Myocyte (in vitro differentiated cells): Measurements from ENCODE around the gene ZSWIM3. TPM values are rescaled to one million over a fixed set of nuclear protein-coding genes. Genes with fewer than 3 reads are reported as not detected.
A peak's percentile ranks its signal among the peaks of the same experiment; 100 is the strongest.
"Not testable (repeated sequence)": the region's sequence is repeated elsewhere in the genome, so short reads cannot be mapped to it uniquely, and the experiment has no call there.

Source experiments
- DNase-seq: peaks from one replicate; pipeline ENCODE4 v3.0.0-alpha.2; 2012; ENCODE audit warnings: low read depth
- total RNA-seq: library from RNA; depleted of rRNA; stranded (reverse); fragments of >200 nt; gene quantifications from 2 replicates; pipeline ENCODE4 v1.2.3, GENCODE V29; 2014

Gene ZSWIM3
- total RNA-seq, 1 donor from 2014 or later: 4.5 TPM

DNA sequence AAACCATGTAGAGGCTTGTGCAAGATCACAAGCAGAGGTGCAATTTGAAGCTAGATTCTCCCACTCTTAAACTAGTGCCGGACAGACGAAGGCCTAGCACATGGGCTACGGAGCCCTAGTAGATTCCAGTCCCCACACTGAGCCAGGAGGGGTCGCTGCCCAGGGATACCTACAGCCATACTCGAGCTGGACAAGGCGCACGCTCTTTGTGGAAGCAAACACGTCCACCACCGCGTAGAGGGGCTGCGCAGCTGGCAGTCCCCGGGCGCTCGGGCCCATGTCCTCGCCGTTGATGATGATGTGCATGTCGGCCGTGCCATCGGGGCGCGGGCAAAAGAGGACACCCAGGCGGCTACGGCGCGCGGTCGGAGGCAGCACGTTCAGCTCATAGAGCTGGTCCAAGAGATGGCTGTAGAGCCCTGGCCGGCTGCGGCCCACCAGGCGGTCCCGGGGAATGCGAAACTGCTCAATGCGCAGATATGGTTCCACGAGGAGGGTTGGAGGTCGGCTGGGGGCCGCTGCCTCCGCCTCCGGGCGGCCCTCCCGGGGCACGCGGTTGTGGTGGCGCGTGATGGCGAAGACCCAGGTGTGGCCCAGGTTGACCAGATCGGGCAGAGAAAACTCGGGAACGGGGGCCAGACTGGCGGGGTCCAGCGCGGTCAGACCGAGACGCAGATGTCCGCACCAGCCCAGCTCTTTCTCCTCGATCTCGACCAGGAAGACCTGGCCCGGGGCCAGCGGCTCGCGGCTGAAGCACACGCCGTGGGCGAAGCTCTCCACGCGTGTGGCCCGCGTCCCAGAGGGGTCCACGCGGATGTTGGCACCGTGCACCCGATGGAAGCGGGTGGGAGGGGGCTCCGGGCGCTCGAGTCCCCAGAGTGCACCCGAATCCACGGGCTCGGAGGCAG is 32.9 kb downstream of the ZSWIM3 start:
- peak; percentile 91 for DNase-seq

DNA sequence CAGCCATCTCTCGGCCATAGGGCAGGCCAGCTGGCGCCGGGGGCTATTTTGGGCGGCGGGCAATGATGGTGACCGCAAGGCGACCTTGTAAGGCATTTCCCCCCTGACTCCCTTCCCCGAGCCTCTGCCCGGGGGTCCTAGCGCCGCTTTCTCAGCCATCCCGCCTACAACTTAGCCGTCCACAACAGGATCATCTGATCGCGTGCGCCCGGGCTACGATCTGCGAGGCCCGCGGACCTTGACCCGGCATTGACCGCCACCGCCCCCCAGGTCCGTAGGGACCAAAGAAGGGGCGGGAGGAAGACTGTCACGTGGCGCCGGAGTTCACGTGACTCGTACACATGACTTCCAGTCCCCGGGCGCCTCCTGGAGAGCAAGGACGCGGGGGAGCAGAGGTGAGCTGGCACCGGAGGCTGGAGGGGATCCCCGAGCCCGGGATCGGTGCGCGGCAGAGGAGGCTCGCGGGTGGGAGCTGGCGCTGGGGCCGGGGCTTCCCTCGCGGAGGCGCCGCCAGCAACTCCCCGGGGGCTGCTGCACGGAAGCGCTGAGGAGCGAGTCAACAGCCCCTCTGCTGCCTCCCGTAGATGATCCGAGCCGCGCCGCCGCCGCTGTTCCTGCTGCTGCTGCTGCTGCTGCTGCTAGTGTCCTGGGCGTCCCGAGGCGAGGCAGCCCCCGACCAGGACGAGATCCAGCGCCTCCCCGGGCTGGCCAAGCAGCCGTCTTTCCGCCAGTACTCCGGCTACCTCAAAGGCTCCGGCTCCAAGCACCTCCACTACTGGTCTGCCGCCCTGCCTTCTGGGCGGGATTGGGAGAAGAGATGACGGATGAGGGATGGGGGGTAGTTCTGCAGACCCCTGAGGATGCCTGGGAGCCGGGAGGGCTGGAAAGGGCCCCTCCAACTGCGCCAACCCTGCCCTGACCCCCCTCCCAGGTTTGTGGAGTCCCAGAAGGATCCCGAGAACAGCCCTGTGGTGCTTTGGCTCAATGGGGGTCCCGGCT is 33.9 kb downstream of the ZSWIM3 start, which contains the start of the genes CTSA and NEURL2:
Gene CTSA (plus strand): TSS at position 351 of the 999 bp plus-strand sequence. CDS start 234 bp downstream, at position 585.
Gene NEURL2 (minus strand): TSS at position 224 of the 999 bp plus-strand sequence. CDS start 217 bp downstream, at position 7.
- DNase-seq: peak; percentile 98

DNA sequence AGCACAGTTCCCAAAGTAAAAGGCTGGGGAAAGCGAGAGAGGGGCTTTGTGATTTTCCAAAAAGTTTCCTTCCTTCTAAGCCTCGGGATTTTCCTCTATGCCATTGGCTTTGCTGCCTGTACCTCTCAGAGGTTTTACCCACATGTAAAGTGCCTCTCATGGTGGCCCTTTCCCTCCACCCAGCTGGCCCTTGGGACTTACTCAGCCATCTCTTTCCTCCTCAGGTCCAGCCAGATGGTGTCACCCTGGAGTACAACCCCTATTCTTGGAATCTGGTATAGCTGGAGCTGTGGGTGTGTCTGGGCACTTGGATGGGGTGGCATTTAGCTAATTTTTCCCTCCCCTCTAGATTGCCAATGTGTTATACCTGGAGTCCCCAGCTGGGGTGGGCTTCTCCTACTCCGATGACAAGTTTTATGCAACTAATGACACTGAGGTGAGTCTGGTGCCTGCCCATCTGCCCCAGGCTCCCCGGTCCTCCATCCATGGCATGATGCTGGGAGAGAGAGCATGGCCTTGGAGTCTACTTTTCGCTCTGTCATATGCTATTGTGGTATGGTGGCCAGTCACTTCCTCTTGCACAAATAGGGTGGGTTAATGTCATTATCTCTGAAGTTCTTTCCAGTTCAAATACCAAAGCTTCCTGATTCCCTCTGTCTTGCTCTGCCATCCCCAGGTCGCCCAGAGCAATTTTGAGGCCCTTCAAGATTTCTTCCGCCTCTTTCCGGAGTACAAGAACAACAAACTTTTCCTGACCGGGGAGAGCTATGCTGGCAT is 34.8 kb downstream of the ZSWIM3 start:
- peak; percentile 49 for DNase-seq

DNA sequence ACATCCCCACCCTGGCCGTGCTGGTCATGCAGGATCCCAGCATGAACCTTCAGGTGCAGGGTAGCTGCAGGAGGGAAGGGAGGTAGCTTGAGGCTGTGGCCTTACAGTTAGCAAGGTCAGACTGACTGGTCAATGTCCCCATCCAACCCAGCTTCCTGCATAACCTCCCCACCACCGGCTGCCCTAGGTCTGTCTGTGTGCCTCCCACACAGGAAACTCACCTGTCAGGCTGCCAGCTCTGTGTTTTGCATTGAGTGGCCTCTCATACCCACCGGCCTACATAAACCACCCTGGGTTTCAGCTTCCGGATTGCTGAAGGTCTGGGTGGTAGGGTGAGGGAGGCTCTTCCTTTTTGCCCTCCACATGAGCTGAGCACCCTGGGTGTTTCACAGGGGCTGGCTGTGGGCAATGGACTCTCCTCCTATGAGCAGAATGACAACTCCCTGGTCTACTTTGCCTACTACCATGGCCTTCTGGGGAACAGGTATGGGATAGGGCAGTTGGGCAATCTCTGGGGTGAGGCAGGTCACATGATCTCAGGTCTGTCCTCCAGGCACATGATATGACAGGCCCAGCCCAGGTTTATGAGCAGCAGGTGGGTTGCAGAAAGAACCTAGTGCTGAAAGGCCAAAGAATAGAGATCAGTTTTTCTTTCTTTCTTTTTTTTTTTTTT is 35.5 kb downstream of the ZSWIM3 start:
- DNase-seq: no peak

DNA sequence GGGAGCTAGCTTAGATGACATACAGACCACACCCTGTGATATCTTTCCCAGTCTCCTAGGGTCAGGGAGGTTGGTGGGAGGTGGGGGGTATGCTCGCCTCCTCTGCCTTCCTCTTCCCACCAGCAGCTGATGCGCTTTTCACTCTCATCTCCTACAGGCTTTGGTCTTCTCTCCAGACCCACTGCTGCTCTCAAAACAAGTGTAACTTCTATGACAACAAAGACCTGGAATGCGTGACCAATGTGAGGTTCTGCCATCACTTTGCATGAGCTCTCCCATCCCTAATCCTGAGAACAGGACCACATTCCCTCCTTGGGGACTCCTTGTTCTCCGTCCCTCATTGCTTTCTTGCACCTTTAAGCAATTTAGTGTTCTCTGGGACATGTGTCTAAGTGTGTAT is 36.4 kb downstream of the ZSWIM3 start:
- no peak for DNase-seq

DNA sequence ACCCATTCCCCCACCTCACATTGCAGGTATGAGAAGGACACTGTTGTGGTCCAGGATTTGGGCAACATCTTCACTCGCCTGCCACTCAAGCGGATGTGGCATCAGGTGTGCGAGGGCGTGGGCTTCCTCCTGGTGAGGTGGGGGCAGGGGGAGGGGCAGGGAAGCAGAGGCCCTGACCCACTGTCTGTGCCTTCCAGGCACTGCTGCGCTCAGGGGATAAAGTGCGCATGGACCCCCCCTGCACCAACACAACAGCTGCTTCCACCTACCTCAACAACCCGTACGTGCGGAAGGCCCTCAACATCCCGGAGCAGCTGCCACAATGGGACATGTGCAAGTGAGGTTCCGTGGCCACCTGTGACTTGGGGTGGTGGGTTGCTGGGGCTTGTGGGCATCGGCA is 37.4 kb downstream of the ZSWIM3 start:
- DNase-seq: no peak

DNA sequence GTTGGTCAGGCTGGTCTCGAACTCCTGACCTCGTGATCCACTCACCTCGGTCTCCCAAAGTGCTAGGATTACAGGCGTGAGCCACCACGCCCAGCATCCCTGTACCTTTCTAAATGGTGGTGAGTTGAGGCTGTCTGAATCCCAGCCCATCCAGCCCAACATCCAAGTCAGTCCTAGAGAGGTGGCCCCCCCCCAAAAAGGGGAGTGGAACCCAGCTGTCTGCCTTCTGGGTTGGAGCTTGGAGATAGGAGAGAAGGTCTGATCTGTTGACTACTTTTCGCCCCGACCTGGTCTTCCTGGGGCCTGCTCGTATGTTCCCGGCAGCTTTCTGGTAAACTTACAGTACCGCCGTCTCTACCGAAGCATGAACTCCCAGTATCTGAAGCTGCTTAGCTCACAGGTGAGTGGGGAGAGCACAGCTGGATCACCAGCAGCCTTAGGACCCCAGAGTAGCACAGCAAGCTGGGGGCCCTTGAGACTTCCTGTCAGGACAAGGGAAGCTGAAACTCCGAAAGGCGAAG is 39.3 kb downstream of the ZSWIM3 start:
- no peak for DNase-seq

DNA sequence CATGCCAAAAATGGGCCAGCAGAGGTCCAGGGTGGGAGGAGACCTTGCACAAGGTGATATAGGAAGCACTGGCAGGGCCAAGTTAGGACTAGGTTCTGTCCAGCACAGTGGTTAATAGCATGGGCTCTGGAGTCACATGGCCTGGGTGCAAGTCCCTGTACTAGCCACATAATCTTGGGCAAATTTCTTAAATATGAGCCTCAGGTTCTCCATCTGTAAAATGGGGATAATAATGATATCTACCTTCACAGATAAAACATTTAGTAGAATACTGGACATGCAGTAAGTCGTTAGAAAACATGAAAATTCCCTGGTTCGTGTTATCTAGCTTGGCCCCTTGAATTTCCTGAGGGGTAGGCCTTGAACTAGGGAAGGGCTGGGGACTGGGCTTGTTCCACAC is 39.9 kb downstream of the ZSWIM3 start:
- no peak for DNase-seq

DNA sequence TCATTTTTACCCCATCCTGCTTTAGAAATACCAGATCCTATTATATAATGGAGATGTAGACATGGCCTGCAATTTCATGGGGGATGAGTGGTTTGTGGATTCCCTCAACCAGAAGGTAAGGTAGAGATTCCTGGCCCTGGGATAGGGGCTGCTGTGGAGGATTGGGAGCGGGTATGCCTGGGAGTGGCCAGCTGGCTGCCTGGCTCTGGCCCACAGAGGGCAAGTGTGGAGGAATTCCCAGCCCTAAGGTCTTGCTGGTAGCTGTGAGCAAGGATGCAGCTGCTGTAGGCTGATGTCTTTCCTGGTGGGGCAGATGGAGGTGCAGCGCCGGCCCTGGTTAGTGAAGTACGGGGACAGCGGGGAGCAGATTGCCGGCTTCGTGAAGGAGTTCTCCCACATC is 40.3 kb downstream of the ZSWIM3 start:
- DNase-seq: peak; percentile 29

DNA sequence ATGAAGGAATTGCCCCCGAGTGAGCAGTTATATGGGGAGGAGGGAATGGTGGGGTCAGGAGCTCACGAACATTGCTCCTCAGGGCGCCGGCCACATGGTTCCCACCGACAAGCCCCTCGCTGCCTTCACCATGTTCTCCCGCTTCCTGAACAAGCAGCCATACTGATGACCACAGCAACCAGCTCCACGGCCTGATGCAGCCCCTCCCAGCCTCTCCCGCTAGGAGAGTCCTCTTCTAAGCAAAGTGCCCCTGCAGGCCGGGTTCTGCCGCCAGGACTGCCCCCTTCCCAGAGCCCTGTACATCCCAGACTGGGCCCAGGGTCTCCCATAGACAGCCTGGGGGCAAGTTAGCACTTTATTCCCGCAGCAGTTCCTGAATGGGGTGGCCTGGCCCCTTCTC is 40.9 kb downstream of the ZSWIM3 start:
- no peak for DNase-seq

DNA sequence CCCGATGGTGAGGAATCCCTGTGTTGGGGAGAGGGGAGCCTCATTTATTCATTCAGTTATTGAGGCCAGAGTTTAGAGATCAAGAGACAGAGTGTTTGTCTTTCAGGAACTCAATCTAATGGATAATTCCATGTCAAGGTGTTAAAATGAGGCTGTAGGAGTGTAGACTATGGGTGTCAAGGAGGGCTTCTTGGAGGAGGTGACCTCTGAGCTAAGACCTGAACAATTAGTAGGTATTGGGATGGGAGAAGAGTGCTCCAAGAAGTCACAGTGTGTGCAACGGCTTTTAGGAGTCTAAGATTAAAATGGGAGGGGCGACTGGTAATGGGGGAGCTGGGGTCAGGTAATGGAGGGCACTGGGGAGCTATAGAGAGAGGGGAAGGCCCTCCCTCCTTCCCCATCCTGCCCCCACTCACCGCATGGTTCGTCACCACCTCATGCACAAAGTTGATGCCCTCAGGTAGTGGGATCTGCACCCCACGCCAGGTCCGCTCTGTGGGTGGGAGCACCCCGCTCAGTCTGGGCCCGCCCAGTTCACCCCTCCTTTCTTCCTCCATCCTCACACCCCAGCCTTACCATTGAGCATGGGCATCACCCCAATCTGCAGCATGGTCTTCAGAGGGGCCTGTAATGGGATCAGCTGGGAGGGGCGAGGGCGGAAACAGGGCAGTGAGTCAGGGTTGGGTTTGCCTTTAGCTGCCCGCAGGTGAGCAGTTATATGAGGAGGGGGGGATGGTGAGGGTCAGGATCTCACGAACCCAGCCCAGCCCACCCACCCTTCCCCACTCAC is 41.8 kb downstream of the ZSWIM3 start:
- DNase-seq: no peak

DNA sequence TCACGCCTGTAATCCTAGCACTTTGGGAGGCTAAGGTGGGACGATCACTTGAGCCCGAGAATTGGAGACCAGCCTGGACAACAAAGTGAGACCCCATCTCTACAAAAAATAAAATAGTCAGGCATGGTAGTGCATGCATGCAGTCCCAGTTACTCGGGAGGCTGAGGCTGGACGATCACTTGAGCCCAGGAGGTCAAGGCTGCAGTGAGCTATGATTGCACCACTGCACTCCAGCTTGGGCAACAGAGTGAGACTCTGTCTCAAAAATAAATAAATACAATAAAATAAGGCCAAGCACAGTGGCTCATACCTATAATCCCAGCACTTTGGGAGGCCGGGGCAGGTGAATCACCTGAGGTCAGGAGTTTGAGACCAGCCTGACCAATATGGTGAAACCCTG is 43.9 kb downstream of the ZSWIM3 start:
- DNase-seq: not testable (repeated sequence)

DNA sequence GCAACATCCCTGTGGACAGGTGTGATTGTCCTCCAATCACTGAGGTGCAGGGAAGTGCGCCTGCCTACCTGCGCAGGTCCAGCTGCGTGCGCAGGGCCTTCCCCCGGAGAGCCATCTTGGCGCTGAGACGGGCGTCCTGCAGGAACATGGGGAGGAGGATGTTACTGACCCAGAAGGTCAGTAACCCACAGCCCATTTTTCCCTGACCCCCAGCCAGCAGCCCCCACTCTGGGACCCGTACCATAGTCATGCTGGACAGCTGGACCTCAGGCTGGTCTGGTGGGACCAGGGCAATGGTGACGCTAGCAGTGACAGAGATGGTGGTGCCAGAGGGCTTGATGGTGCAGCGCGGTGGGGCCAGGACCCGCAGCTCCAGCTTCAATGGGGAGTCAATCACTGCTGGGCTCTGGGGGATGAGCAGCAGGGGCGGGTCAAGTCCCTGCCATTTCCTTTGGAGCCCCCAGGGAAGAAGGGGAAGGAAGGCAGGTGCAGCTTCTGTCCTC is 44.8 kb downstream of the ZSWIM3 start:
- DNase-seq: no peak

DNA sequence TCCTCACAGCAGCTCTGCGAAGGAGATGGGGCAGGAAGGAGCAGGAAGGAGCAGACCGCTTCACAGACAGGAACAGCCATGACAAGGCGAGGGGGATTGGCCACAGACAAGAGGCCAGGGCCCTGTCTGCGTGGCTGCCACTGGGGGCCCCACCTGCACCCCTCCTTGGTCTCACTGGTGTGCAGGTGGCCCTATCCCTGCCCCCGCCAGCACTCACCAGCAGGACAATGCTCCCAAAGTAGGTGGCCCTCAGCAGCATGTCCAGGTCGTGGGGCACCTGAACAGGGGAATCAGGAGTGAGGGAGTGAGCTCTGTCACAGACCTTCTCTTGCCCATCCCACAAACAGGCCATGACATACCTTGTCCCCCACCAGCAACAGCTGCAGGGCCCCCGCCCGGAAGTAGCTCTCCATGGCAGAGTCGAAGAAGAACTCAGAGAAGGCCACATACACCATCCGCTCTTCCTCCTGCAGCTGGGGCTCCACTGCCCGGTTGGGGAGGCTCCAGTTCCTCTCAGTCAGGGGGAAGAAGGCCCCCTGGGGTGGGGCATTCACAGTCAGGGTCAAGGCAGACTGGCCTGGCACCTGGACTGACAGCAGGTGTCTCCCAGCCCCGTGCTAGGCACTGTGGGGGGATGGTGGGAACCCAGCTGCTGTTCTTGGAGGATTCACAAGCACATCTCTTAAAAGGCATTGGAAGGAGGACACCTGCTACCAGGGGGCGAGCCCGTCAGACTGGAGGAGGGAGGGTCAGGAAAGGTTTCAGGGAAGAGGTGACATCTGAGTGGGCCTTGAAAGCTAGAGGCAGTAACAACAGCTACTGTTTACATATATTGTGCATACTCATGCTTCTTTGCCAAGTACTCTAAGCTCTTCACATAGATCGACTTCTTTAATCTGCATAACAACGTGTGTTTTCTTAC is 47.4 kb downstream of the ZSWIM3 start:
- peak; percentile 52 for DNase-seq

DNA sequence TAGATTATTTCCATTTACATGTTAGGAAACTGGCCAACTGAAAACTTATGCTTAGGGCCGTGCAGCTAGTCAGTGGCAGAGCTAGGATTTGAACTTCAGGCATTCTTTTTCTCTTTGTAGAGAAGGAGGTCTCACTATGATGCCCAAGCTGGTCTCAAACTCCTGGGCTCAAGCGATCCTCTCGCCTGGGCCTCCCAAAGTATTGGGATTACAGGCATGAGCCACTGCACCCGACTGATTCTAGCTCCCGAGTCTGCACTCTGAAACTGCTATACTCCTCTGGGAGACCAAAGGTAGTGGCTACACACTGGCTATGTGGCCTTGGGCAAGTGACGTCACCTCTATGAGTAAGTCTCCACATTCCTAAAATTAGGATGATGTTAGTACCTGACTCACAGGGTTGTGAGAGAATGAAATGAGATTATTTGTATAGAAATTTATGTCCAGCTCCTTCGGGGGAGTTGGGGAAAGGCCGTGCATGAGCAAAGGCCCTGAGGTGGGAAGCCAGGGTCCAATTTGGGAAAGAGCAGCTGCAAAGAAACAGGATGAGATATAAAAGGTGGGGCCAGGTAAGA is 48.2 kb downstream of the ZSWIM3 start:
- no peak for DNase-seq

DNA sequence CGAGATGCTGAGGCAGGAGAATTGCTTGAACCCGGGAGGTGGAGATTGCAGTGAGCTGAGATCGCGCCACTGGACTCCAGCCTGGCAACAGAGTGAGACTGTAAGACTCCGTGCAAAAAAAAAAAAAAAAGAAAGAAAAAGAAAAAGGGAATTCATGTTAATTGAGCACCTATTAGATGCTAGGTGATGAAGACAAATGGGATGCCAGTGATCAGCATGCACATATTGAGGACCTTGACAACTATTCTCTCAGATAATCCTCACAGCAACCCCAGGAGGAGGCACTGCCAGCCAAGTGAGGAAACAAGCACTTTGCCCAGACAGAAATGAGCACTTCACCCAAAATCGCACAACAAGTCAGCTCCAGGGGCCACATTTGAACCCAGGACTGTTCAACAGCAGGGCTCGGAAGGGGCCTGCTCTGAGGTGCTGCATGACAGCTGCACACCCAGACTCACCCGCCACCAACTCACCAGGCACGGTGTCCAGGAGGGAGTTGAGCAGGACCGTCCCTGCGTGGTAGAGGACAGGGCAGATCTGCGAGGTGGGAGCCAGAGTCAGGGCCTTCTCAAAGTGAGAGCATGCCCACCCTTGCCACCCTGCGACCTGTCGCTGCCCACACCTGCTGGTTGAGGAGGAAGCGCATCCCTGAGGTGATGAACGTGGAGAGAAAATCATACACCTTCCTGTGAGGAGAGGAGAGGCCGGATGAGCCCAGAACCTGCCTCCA is 50.0 kb downstream of the ZSWIM3 start:
- DNase-seq: no peak

DNA sequence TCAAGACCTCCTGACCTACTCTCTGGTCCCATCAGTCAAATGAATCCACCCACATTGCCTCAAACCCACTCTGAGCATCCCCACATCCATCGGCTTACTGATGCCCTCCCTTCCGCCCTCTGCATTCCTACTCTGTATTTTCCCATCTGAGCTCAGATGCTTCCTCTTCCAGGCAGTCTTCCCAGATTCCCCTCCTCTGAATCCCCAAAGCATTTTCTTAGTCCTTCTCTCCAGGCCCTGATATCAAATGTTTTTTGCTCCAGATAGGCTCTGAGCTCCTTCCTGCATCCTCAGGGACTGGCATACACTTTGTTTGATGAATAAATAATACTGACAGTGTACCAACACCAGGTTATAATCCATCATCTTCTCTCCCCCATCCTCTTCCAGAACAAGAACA is 50.7 kb downstream of the ZSWIM3 start:
- DNase-seq: no peak
